Measurements from ENCODE around the gene MCC.

GRCh38 chr5:113044776-113045465, 443.3 kb downstream of the MCC start:
- TF ChIP-seq CTCF (conservative IDR thresholded peaks at IDR 0.05 in 1 of 2, IDR thresholded peaks at IDR 0.05 in 1 of 2; ENCODE audit: low read depth in 1 of 2, low read length in 2 of 2), result no peak
- TF ChIP-seq EZH2 (IDR thresholded peaks at IDR 0.05; ENCODE audit: low read length, missing control alignments), result no peak
